Lower leg skin (tissue), 4 donors: ENCODE data around the gene EYS. TPM values are rescaled to one million over a fixed set of nuclear protein-coding genes. Genes with fewer than 3 reads are reported as not detected.

Experiments used
- DNase-seq, 2 donors: peaks; one replicate each; pipeline ENCODE4 v3.0.0-alpha.2; 2019; ENCODE audit warnings: low spot score in 2 of 2
- H3K4me3 ChIP-seq: fragments of 200-600 bp; sonication (generic); 2 replicates; pipeline ENCODE4 v1.5.1; 2017; ENCODE audit warnings: mild to moderate bottlenecking, low read depth; ENCODE audit not compliant: poor library complexity, severe bottlenecking
- POLR2A ChIP-seq, 2 donors: fragments of 450-650 bp; IDR thresholded peaks; one replicate each; pipeline ENCODE4 v1.6.1; 2016 to 2017; ENCODE audit warnings: antibody characterized with exemption in 2 of 2, mild to moderate bottlenecking in 1 of 2, moderate library complexity in 1 of 2
- WGBS, 2 donors: methylation state at CpG; one replicate each; pipeline ENCODE4 v1.1.5; 2018; 5-methylcytosine and 5-hydroxymethylcytosine counted together
- intact Hi-C: fragments of 100-400 bp; cut with DNase I; formaldehyde crosslinking; loops from one replicate; pipeline ENCODE4 v1.15.0; 2023; ENCODE audit warnings: low total_unique reads
- total RNA-seq, 4 donors: library from RNA; depleted of rRNA; stranded (reverse); fragments of >200 nt; gene quantifications; one replicate each; pipeline ENCODE4 v1.1.0, GENCODE V29; 2016
- TF ChIP-seq, protein P1 (sequence below), 3 donors: fragments of 450-650 bp; IDR thresholded peaks; one replicate each; pipeline ENCODE4 v1.5.1; 2016; ENCODE audit warnings: antibody characterized with exemption in 3 of 3, mild to moderate bottlenecking in 3 of 3, moderate library complexity in 2 of 3

EYS gene
- total RNA-seq, 4 donors from 2014 or later = 0.04 TPM; not detected in 3

GRCh38 chr6:65450451-65450850, 256.6 kb downstream of the EYS start:
- TF ChIP-seq, protein P1, sequence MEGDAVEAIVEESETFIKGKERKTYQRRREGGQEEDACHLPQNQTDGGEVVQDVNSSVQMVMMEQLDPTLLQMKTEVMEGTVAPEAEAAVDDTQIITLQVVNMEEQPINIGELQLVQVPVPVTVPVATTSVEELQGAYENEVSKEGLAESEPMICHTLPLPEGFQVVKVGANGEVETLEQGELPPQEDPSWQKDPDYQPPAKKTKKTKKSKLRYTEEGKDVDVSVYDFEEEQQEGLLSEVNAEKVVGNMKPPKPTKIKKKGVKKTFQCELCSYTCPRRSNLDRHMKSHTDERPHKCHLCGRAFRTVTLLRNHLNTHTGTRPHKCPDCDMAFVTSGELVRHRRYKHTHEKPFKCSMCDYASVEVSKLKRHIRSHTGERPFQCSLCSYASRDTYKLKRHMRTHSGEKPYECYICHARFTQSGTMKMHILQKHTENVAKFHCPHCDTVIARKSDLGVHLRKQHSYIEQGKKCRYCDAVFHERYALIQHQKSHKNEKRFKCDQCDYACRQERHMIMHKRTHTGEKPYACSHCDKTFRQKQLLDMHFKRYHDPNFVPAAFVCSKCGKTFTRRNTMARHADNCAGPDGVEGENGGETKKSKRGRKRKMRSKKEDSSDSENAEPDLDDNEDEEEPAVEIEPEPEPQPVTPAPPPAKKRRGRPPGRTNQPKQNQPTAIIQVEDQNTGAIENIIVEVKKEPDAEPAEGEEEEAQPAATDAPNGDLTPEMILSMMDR (IDR thresholded peaks at IDR 0.05) = no peak
- no peak for TF ChIP-seq POLR2A (IDR thresholded peaks at IDR 0.05)
- no peak for DNase-seq
- H3K4me3 ChIP-seq = no peak overlapping the region
- 82 to 94% methylated on average over 1 of the region's 1 CpG for WGBS, 2 donors
- intact Hi-C loops = no loop called here

DNA sequence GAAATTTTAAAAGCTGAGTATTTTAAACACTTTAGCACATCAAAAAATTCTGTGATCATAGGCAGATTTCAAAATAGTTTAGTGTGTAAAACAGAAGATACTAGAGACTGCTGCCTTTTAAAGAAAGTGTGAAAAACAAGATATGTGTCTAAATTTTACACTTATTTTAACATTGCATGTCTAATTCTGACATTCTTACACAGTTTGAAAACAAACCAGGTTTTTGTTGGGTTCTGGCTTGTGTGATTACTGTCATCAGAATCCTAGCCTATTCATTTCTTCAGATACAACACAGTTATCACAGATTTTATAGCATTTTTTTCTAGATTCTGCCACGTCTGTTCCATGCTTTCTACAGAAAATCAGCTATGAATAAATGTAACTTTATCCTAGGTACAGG, 257.1 kb downstream of the EYS start:
- DNase-seq = no peak
- intact Hi-C loops = no loop called here
- H3K4me3 ChIP-seq = no peak overlapping the region
- 85% methylated on average over 1 of the region's 1 CpG for WGBS, 2 donors
- TF ChIP-seq, protein P1 (IDR thresholded peaks at IDR 0.05) = no peak
- TF ChIP-seq POLR2A (IDR thresholded peaks at IDR 0.05) = no peak

GRCh38 chr6:65448866-65449265, 258.2 kb downstream of the EYS start:
- intact Hi-C loops = no loop called here
- 73 to 86% methylated on average over 1 of the region's 1 CpG for WGBS, 2 donors

GRCh38 chr6:65436281-65436680, 270.7 kb downstream of the EYS start:
- no peak overlapping the region for H3K4me3 ChIP-seq
- 79 to 86% methylated on average over 1 of the region's 1 CpG for WGBS, 2 donors
- TF ChIP-seq, protein P1 (IDR thresholded peaks at IDR 0.05) = no peak
- TF ChIP-seq POLR2A (IDR thresholded peaks at IDR 0.05) = no peak
- intact Hi-C loops = no loop called here
- DNase-seq = no peak

More at GRCh38 chr6:65448866-65449265, 258.2 kb downstream of the EYS start:
- H3K4me3 ChIP-seq = no peak overlapping the region
- no peak for TF ChIP-seq POLR2A (IDR thresholded peaks at IDR 0.05)
- TF ChIP-seq, protein P1 (IDR thresholded peaks at IDR 0.05) = no peak
- no peak for DNase-seq

- 79 to 82% methylated on average over 3 of the region's 3 CpGs for WGBS, 2 donors
Measured at GRCh38 chr6:65416621-65417020, 290.4 kb downstream of the EYS start.

GRCh38 chr6:65410309-65410708, 296.7 kb downstream of the EYS start:
- DNase-seq = no peak
- intact Hi-C loops = no loop called here
- WGBS, 2 donors = 82 to 87% methylated on average over 3 of the region's 3 CpGs
- TF ChIP-seq, protein P1 (IDR thresholded peaks at IDR 0.05) = no peak
- H3K4me3 ChIP-seq = no peak overlapping the region

More at GRCh38 chr6:65416621-65417020, 290.4 kb downstream of the EYS start:
- H3K4me3 ChIP-seq = no peak overlapping the region
- no peak for DNase-seq
- TF ChIP-seq, protein P1 (IDR thresholded peaks at IDR 0.05) = no peak
- TF ChIP-seq POLR2A (IDR thresholded peaks at IDR 0.05) = no peak
- intact Hi-C loops = no loop called here
